Measurements from ENCODE around the gene ITIH5.

Gene ITIH5

DNA sequence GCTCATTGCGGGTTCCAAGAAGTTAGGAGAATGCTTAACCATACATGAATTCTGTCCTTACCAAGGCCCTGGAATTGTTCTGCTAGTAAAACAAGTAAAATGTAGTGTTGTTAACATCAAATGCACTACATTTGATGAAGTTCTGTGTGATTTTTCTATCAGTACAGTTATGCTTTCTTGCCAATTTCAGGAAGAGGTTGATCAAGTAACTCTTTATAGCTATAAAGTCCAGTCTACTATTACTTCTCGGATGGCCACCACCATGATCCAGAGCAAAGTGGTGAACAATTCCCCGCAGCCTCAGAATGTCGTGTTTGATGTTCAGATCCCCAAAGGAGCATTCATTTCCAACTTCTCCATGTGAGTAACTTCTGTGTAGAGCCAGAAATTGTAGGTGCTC, 42.1 kb upstream of the ITIH5 start:
- DNase-seq (ENCODE audit: low spot score): no peak
- Histone ChIP-seq H3K9me3 (replicated peaks in 1 of 2; ENCODE audit: control insufficient read depth in 2 of 2, insufficient read depth in 1 of 2, low read depth in 1 of 2, low read length in 2 of 2) (no peaks in the 10 kb centered on the region), H3K36me3 (replicated peaks in 1 of 2; ENCODE audit: control insufficient read depth in 2 of 2, insufficient read depth in 2 of 2, low read length in 2 of 2) (no peaks in the 10 kb centered on the region), H3K79me1 (ENCODE audit: low read depth, low read length) (no peaks in the 10 kb centered on the region), H3K4ac (ENCODE audit: low read length) (no peak overlapping the region), H3K9ac (ENCODE audit: low read depth, low read length, poor library complexity) (no peak overlapping the region), H2AK5ac (ENCODE audit: low read depth, low read length) (no peak overlapping the region), H2BK120ac (ENCODE audit: low read depth, low read length) (no peak overlapping the region), H3K4me3 (ENCODE audit: low read length in 2 of 2) (no peak overlapping the region), H4K91ac (ENCODE audit: low read depth, low read length, poor library complexity) (no peak overlapping the region), H3K18ac (ENCODE audit: low read length) (no peak overlapping the region), H3K14ac (ENCODE audit: low read length) (no peak overlapping the region), H2BK15ac (ENCODE audit: low read length) (no peak overlapping the region), H3K27ac (replicated peaks; ENCODE audit: low read length) (no peak overlapping the region), H3K27me3 (ENCODE audit: control insufficient read depth in 3 of 3, insufficient read depth in 3 of 3, low read depth in 1 of 3, low read length in 3 of 3) (peaks cover 0 to 5% (median 0%) of the 10 kb centered on the region in 3 experiments), H3K23ac (ENCODE audit: low read depth, low read length, poor library complexity) (no peak overlapping the region), H3K4me1 (ENCODE audit: control insufficient read depth in 2 of 2, insufficient read depth in 1 of 2, low read depth in 1 of 2, low read length in 2 of 2) (no peaks in the 10 kb centered on the region), H4K8ac (ENCODE audit: low read depth, low read length) (no peak overlapping the region), H3K4me2 (ENCODE audit: insufficient read depth, low read length, poor library complexity, severe bottlenecking) (no peak overlapping the region), H2BK5ac (ENCODE audit: low read length) (no peak overlapping the region), H2AFZ (ENCODE audit: low read length) (no peak overlapping the region), H2BK12ac (ENCODE audit: low read length) (no peak overlapping the region)
- no CpG with 5 or more reads among the region's 4 CpGs for WGBS, 2 donors (ENCODE audit: extremely low coverage in 2 of 2, insufficient read length in 2 of 2, insufficient replicate concordance in 1 of 2)

DNA sequence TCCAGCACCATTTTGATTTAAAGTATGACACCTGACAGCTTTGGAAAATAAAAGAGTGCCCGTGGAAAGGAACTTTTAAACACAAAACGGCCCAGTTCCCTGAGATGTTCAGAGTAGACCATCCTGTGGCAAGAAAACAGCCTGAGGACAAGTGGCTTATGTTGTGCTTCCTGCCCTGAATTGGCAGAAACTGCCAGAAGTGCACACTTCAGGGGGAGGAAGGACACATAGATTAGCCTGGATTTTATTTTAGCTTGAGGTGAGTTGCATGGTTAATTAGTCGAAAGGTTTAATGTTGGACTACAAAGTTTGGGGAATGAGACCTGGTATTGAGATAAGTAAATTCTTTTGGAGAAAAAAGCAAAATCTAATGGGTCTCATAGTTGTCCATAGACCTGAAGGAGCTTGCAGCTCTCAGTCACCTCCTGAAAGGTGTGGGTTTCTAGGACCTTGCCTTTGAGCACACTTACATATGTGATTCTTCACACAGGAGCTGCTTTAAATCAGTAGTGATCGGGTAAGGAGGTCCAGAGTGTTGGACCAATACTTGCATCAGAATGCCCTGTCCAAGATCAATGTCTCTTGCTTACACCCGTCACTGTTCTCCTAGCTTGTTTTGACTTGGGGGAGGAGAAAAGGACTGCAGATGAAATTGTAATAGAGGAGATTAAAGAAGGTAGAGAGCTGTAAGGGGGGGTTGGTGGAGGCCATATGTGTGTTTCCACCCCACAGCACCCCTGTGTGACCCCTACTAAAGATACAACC, 41.3 kb upstream of the ITIH5 start:
- Histone ChIP-seq H4K8ac (ENCODE audit: low read depth, low read length) (no peak overlapping the region), H2BK12ac (ENCODE audit: low read length) (no peak overlapping the region), H2AK5ac (ENCODE audit: low read depth, low read length) (no peak overlapping the region), H3K9me3 (replicated peaks in 1 of 2; ENCODE audit: control insufficient read depth in 2 of 2, insufficient read depth in 1 of 2, low read depth in 1 of 2, low read length in 2 of 2) (no peaks in the 10 kb centered on the region), H3K4me1 (ENCODE audit: control insufficient read depth in 2 of 2, insufficient read depth in 1 of 2, low read depth in 1 of 2, low read length in 2 of 2) (no peaks in the 10 kb centered on the region), H3K9ac (ENCODE audit: low read depth, low read length, poor library complexity) (no peak overlapping the region), H3K27ac (replicated peaks; ENCODE audit: low read length) (no peak overlapping the region), H2BK120ac (ENCODE audit: low read depth, low read length) (no peak overlapping the region), H3K36me3 (replicated peaks in 1 of 2; ENCODE audit: control insufficient read depth in 2 of 2, insufficient read depth in 2 of 2, low read length in 2 of 2) (no peaks in the 10 kb centered on the region), H2BK5ac (ENCODE audit: low read length) (no peak overlapping the region), H3K14ac (ENCODE audit: low read length) (no peak overlapping the region), H3K4ac (ENCODE audit: low read length) (no peak overlapping the region), H2AFZ (ENCODE audit: low read length) (no peak overlapping the region), H2BK15ac (ENCODE audit: low read length) (no peak overlapping the region), H3K27me3 (ENCODE audit: control insufficient read depth in 3 of 3, insufficient read depth in 3 of 3, low read depth in 1 of 3, low read length in 3 of 3) (peaks cover 0 to 7% (median 0%) of the 10 kb centered on the region in 3 experiments), H4K91ac (ENCODE audit: low read depth, low read length, poor library complexity) (no peak overlapping the region), H3K4me3 (ENCODE audit: low read length in 2 of 2) (no peak overlapping the region), H3K23ac (ENCODE audit: low read depth, low read length, poor library complexity) (no peak overlapping the region), H3K4me2 (ENCODE audit: insufficient read depth, low read length, poor library complexity, severe bottlenecking) (no peak overlapping the region), H3K18ac (ENCODE audit: low read length) (no peak overlapping the region), H3K79me1 (ENCODE audit: low read depth, low read length) (no peaks in the 10 kb centered on the region)
- no peak for DNase-seq (ENCODE audit: low spot score)
- WGBS, 2 donors (ENCODE audit: extremely low coverage in 2 of 2, insufficient read length in 2 of 2, insufficient replicate concordance in 1 of 2): 100% methylated on average over 1 of the region's 5 CpGs; no CpG with 5 or more reads in 1 of the 2 donors

DNA sequence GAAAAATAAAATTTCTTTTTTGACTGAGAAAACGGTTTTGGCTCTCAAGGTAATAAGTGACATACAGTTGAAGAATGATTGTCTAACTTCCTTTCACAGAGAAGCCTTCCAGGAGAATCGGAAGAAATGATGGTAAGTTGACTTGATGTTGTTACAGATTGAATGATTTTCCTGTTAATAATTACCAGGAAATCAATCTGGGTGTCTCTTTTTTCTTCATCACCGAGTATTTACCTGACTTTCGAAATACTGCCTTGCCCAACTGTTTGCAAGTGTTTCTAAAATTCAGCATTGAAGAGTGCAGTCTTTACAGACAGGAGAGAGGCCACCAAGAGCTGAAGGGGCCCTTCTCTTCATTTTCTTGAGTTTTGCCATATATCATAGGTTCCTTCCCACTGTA, 40.3 kb upstream of the ITIH5 start:
- no peak overlapping the region for H3K23ac ChIP-seq (ENCODE audit: low read depth, low read length, poor library complexity)
- H3K18ac ChIP-seq (ENCODE audit: low read length): no peak overlapping the region
- H3K4me2 ChIP-seq (ENCODE audit: insufficient read depth, low read length, poor library complexity, severe bottlenecking): no peak overlapping the region
- H3K4me1 ChIP-seq (ENCODE audit: control insufficient read depth in 2 of 2, insufficient read depth in 1 of 2, low read depth in 1 of 2, low read length in 2 of 2): no peaks in the 10 kb centered on the region
- no peak overlapping the region for H4K91ac ChIP-seq (ENCODE audit: low read depth, low read length, poor library complexity)
- no peak overlapping the region for H3K27ac ChIP-seq (replicated peaks; ENCODE audit: low read length)
- H3K4me3 ChIP-seq (ENCODE audit: low read length in 2 of 2): no peak overlapping the region
- H2BK15ac ChIP-seq (ENCODE audit: low read length): no peak overlapping the region
- no peaks in the 10 kb centered on the region for H3K79me1 ChIP-seq (ENCODE audit: low read depth, low read length)
- H2BK12ac ChIP-seq (ENCODE audit: low read length): no peak overlapping the region
- no peak overlapping the region for H4K8ac ChIP-seq (ENCODE audit: low read depth, low read length)
- H3K14ac ChIP-seq (ENCODE audit: low read length): no peak overlapping the region
- H3K9ac ChIP-seq (ENCODE audit: low read depth, low read length, poor library complexity): no peak overlapping the region
- H3K4ac ChIP-seq (ENCODE audit: low read length): no peak overlapping the region
- WGBS, 2 donors (ENCODE audit: extremely low coverage in 2 of 2, insufficient read length in 2 of 2, insufficient replicate concordance in 1 of 2): no CpG with 5 or more reads among the region's 4 CpGs
- H3K36me3 ChIP-seq (replicated peaks in 1 of 2; ENCODE audit: control insufficient read depth in 2 of 2, insufficient read depth in 2 of 2, low read length in 2 of 2): no peaks in the 10 kb centered on the region
- H2AK5ac ChIP-seq (ENCODE audit: low read depth, low read length): no peak overlapping the region
- H3K27me3 ChIP-seq (ENCODE audit: control insufficient read depth in 3 of 3, insufficient read depth in 3 of 3, low read depth in 1 of 3, low read length in 3 of 3): peaks cover 0 to 6% (median 0%) of the 10 kb centered on the region in 3 experiments
- H2AFZ ChIP-seq (ENCODE audit: low read length): no peak overlapping the region
- no peak overlapping the region for H2BK5ac ChIP-seq (ENCODE audit: low read length)
- no peaks in the 10 kb centered on the region for H3K9me3 ChIP-seq (replicated peaks in 1 of 2; ENCODE audit: control insufficient read depth in 2 of 2, insufficient read depth in 1 of 2, low read depth in 1 of 2, low read length in 2 of 2)
- no peak for DNase-seq (ENCODE audit: low spot score)
- H2BK120ac ChIP-seq (ENCODE audit: low read depth, low read length): no peak overlapping the region

DNA sequence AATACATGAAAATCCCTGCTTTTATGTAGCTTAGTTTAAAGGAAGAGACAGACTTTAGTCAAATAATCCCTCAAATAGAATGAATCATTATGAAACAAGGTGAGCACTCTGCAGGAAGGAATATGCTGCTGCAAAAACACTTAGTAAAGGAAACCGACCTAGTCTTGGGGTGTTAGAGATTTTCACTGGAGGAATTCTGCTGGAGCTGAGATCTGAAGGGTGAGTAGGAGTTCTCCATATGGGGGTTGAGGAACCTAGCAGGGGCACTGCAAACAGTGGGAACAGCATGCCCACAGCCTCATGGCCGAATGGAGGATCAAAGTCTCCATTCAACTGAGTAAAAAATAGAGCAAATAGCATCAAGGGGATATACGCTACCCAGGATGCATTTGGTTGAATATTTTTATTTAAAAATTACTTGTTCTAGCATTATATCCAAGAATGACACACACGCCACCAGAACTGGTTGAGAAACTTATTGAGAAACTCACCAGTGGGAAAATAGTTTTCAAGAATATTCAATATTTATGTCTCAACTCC, 39.8 kb upstream of the ITIH5 start:
- peaks cover 0 to 6% (median 0%) of the 10 kb centered on the region in 3 experiments for H3K27me3 ChIP-seq (ENCODE audit: control insufficient read depth in 3 of 3, insufficient read depth in 3 of 3, low read depth in 1 of 3, low read length in 3 of 3)
- H2BK12ac ChIP-seq (ENCODE audit: low read length): no peak overlapping the region
- H3K9ac ChIP-seq (ENCODE audit: low read depth, low read length, poor library complexity): no peak overlapping the region
- no peak overlapping the region for H2AFZ ChIP-seq (ENCODE audit: low read length)
- no peak overlapping the region for H4K8ac ChIP-seq (ENCODE audit: low read depth, low read length)
- H3K4me2 ChIP-seq (ENCODE audit: insufficient read depth, low read length, poor library complexity, severe bottlenecking): no peak overlapping the region
- H3K23ac ChIP-seq (ENCODE audit: low read depth, low read length, poor library complexity): no peak overlapping the region
- H3K9me3 ChIP-seq (replicated peaks in 1 of 2; ENCODE audit: control insufficient read depth in 2 of 2, insufficient read depth in 1 of 2, low read depth in 1 of 2, low read length in 2 of 2): no peaks in the 10 kb centered on the region
- H3K4ac ChIP-seq (ENCODE audit: low read length): no peak overlapping the region
- H4K91ac ChIP-seq (ENCODE audit: low read depth, low read length, poor library complexity): no peak overlapping the region
- WGBS, 2 donors (ENCODE audit: extremely low coverage in 2 of 2, insufficient read length in 2 of 2, insufficient replicate concordance in 1 of 2): no CpG with 5 or more reads among the region's 4 CpGs
- no peak overlapping the region for H3K4me3 ChIP-seq (ENCODE audit: low read length in 2 of 2)
- no peak for DNase-seq (ENCODE audit: low spot score)
- H3K27ac ChIP-seq (replicated peaks; ENCODE audit: low read length): no peak overlapping the region
- H2BK5ac ChIP-seq (ENCODE audit: low read length): no peak overlapping the region
- H3K36me3 ChIP-seq (replicated peaks in 1 of 2; ENCODE audit: control insufficient read depth in 2 of 2, insufficient read depth in 2 of 2, low read length in 2 of 2): no peaks in the 10 kb centered on the region
- H2BK120ac ChIP-seq (ENCODE audit: low read depth, low read length): no peak overlapping the region
- no peaks in the 10 kb centered on the region for H3K79me1 ChIP-seq (ENCODE audit: low read depth, low read length)
- no peak overlapping the region for H3K14ac ChIP-seq (ENCODE audit: low read length)
- H3K18ac ChIP-seq (ENCODE audit: low read length): no peak overlapping the region
- no peak overlapping the region for H2AK5ac ChIP-seq (ENCODE audit: low read depth, low read length)
- no peak overlapping the region for H2BK15ac ChIP-seq (ENCODE audit: low read length)
- H3K4me1 ChIP-seq (ENCODE audit: control insufficient read depth in 2 of 2, insufficient read depth in 1 of 2, low read depth in 1 of 2, low read length in 2 of 2): no peaks in the 10 kb centered on the region

All from neuronal stem cell (in vitro differentiated cells).